IMR-90 (cell line): ENCODE results near the gene RNU5D-1. TPM values are rescaled to one million over a fixed set of nuclear protein-coding genes. Genes with fewer than 3 reads are reported as not detected.

ENCODE experiments used
- ATAC-seq: fragments of 200-7000 bp; cut with Tn5 transposase; 2 replicates; pipeline ENCODE4 v1.9.1; 2020; ENCODE audit warnings: low read depth, mild to moderate bottlenecking, moderate library complexity
- BruUV-seq: library from RNA; stranded (reverse); fragments of 400-500 nt; replicated peaks from 2 replicates; lab custom pipeline; 2021; lab: Mats Ljungman, UMichigan
- CTCF ChIA-PET: fragments of 300-600 bp; formaldehyde crosslinking; extraction: SDS; loops from one replicate; lab custom pipeline; 2021; ENCODE audit warnings: antibody characterized with exemption; lab: Yijun Ruan, JAX
- POLR2A ChIA-PET: fragments of 300-600 bp; sonication (Branson Sonifier 250); formaldehyde crosslinking; loops from one replicate; lab custom pipeline; 2022; ENCODE audit warnings: antibody characterized with exemption; ENCODE audit not compliant: unreplicated experiment; lab: Charles Lee
- DNase-seq: peaks from one replicate; pipeline ENCODE4 v3.0.0; 2013
- H2AFZ ChIP-seq: replicated peaks from 2 replicates; pipeline ENCODE3; 2013; ENCODE audit warnings: low read length, mild to moderate bottlenecking; ENCODE audit not compliant: poor library complexity
- H2AK5ac ChIP-seq: 2 replicates; pipeline ENCODE4 v1.6.1; 2013; ENCODE audit warnings: low read depth, low read length, inconsistent platforms
- H2AK9ac ChIP-seq: replicated peaks from 2 replicates; pipeline ENCODE3; 2013; ENCODE audit warnings: mild to moderate bottlenecking, low read depth, low read length, moderate library complexity; ENCODE audit not compliant: poor library complexity
- H2BK120ac ChIP-seq: 2 replicates; pipeline ENCODE4 v1.6.1; 2013; ENCODE audit warnings: low read depth, low read length, inconsistent platforms
- H2BK15ac ChIP-seq: 3 replicates; pipeline ENCODE4 v1.6.1; 2013; ENCODE audit warnings: low read depth, low read length, inconsistent platforms
- H2BK20ac ChIP-seq: 2 replicates; pipeline ENCODE4 v1.6.1; 2013; ENCODE audit warnings: low read depth, mild to moderate bottlenecking, inconsistent platforms, low read length, moderate library complexity
- H2BK5ac ChIP-seq: 2 replicates; pipeline ENCODE4 v1.6.1; 2013; ENCODE audit warnings: mild to moderate bottlenecking, low read depth, low read length, inconsistent platforms; ENCODE audit not compliant: poor library complexity, severe bottlenecking
- H3K14ac ChIP-seq: replicated peaks from 2 replicates; pipeline ENCODE4 v1.6.1; 2013; ENCODE audit warnings: low read depth, low read length, inconsistent platforms
- H3K18ac ChIP-seq: 2 replicates; pipeline ENCODE4 v1.6.1; 2013; ENCODE audit warnings: low read depth, low read length, control low read depth
- H3K23ac ChIP-seq: 2 replicates; pipeline ENCODE4 v1.6.1; 2013; ENCODE audit warnings: low read depth, low read length, inconsistent platforms
- H3K27ac ChIP-seq: 2 replicates; pipeline ENCODE4 v1.5.1; 2013; ENCODE audit warnings: mild to moderate bottlenecking, control low read depth, low read length; ENCODE audit not compliant: insufficient read depth
- H3K27me3 ChIP-seq: 2 replicates; pipeline ENCODE4 v1.6.1; 2013; ENCODE audit warnings: low read length; ENCODE audit not compliant: control insufficient read depth, insufficient read depth
- H3K36me3 ChIP-seq: 2 replicates; pipeline ENCODE4 v1.6.1; 2013; ENCODE audit warnings: low read length, mixed read lengths; ENCODE audit not compliant: control insufficient read depth, insufficient read depth
- H3K4ac ChIP-seq: 2 replicates; pipeline ENCODE4 v1.6.1; 2013; ENCODE audit warnings: low read depth, low read length, inconsistent platforms
- H3K4me1 ChIP-seq: 2 replicates; pipeline ENCODE4 v1.6.1; 2013; ENCODE audit warnings: low read length, mixed read lengths; ENCODE audit not compliant: control insufficient read depth, insufficient read depth
- H3K4me2 ChIP-seq: 2 replicates; pipeline ENCODE4 v1.6.1; 2013; ENCODE audit warnings: low read depth, mild to moderate bottlenecking, control low read depth, low read length, moderate library complexity
- H3K4me3 ChIP-seq: 2 replicates; pipeline ENCODE4 v1.5.1; 2013; ENCODE audit warnings: low read depth, mild to moderate bottlenecking, control low read depth, low read length, moderate library complexity; ENCODE audit not compliant: insufficient read depth
- H3K56ac ChIP-seq: 2 replicates; pipeline ENCODE4 v1.6.1; 2013; ENCODE audit warnings: low read length, inconsistent platforms; ENCODE audit not compliant: insufficient read depth; ENCODE audit errors: extremely low read depth
- H3K79me1 ChIP-seq, 2 experiments: 2 replicates each; pipeline ENCODE4 v1.6.1; 2013; ENCODE audit warnings: low read length in 2 of 2, inconsistent platforms in 1 of 2, low read depth in 1 of 2
- H3K9ac ChIP-seq: 2 replicates; pipeline ENCODE4 v1.6.1; 2013; ENCODE audit warnings: low read depth, low read length, control low read depth
- H3K9me1 ChIP-seq: 2 replicates; pipeline ENCODE4 v1.6.1; 2013; ENCODE audit warnings: low read length, inconsistent platforms; ENCODE audit not compliant: insufficient read depth
- H3K9me3 ChIP-seq: 2 replicates; pipeline ENCODE4 v1.6.1; 2013; ENCODE audit warnings: low read length; ENCODE audit not compliant: control insufficient read depth, insufficient read depth
- H4K20me1 ChIP-seq: 2 replicates; pipeline ENCODE4 v1.6.1; 2013; ENCODE audit warnings: low read length, inconsistent platforms; ENCODE audit not compliant: insufficient read depth
- H4K5ac ChIP-seq: 2 replicates; pipeline ENCODE4 v1.6.1; 2013; ENCODE audit warnings: mild to moderate bottlenecking, low read depth, low read length, control low read depth
- H4K8ac ChIP-seq, 2 experiments: 2 replicates each; pipeline ENCODE4 v1.6.1; 2013; ENCODE audit warnings: low read depth in 2 of 2, low read length in 2 of 2, control low read depth in 1 of 2, inconsistent platforms in 1 of 2
- H4K91ac ChIP-seq: 2 replicates; pipeline ENCODE4 v1.6.1; 2013; ENCODE audit warnings: low read depth, low read length, inconsistent platforms; ENCODE audit not compliant: insufficient read depth
- CHD1 ChIP-seq: IDR thresholded peaks from 2 replicates; pipeline ENCODE4 v1.6.1; 2012; ENCODE audit warnings: low read depth, low read length, improper control_type of control experiment
- CTCF ChIP-seq: conservative IDR thresholded peaks from 2 replicates; pipeline ENCODE4 v1.5.1; 2012; ENCODE audit warnings: mild to moderate bottlenecking, low read depth, low read length, improper control_type of control experiment
- MAZ ChIP-seq: IDR thresholded peaks from 2 replicates; pipeline ENCODE4 v1.6.1; 2012; ENCODE audit warnings: low read depth, mild to moderate bottlenecking, low read length, improper control_type of control experiment, moderate library complexity, borderline replicate concordance
- WGBS, 2 experiments: methylation state at CpG; one replicate each; pipeline versions ENCODE4 v1.1.5 to v1.1.7; 2013; ENCODE audit warnings: missing lambda C conversion rate in 2 of 2; ENCODE audit not compliant: insufficient read length in 1 of 2; ENCODE audit errors: extremely low coverage in 2 of 2; 5-methylcytosine and 5-hydroxymethylcytosine counted together
- dilution Hi-C: fragments of 300-500 bp; cut with HindIII; formaldehyde crosslinking; loops from one replicate; pipeline ENCODE4 v1.14.3; 2018; ENCODE audit warnings: low sequenced_read_pairs; ENCODE audit not compliant: unreplicated experiment
- in situ Hi-C: fragments of 300-500 bp; cut with MboI; formaldehyde crosslinking; loops from 3 replicates; pipeline ENCODE4 v1.14.3; 2019; ENCODE audit warnings: low sequenced_read_pairs, inconsistent platforms, mixed read lengths
- intact Hi-C: fragments of 100-400 bp; cut with micrococcal nuclease; formaldehyde crosslinking; loops from 2 replicates; pipeline ENCODE4 v1.10.0; 2022
- polyA plus RNA-seq, 3 experiments: library from polyadenylated mRNA; depleted of rRNA; stranded (reverse); fragments of >200 nt; gene quantifications; 2 replicates each; pipeline ENCODE4 v1.2.3, GENCODE V29; 2012; ENCODE audit warnings: low replicate concordance in 1 of 3
- total RNA-seq: library from RNA; depleted of rRNA; stranded (reverse); fragments of >200 nt; gene quantifications from 2 replicates; pipeline ENCODE4 v1.2.3, GENCODE V29; 2012

RNU5D-1 gene
- total and polyA plus RNA-seq, 2 of the 4 experiments (the other 2 are of a cell fraction), result not detected

GRCh38 chr1:44733365-44733764, 2.4 kb upstream of the RNU5D-1 start:
- Histone ChIP-seq H3K9me3 (no peaks in the 10 kb centered on the region), H2BK5ac (no peak overlapping the region), H3K4me2 (no peak overlapping the region), H4K5ac (no peak overlapping the region), H3K4me3 (no peak overlapping the region), H4K91ac (no peak overlapping the region), H3K36me3 (no peaks in the 10 kb centered on the region), H3K4me1 (no peaks in the 10 kb centered on the region), H3K9ac (no peak overlapping the region), H3K18ac (no peak overlapping the region), H3K79me1 (no peaks in the 10 kb centered on the region), H2BK20ac (no peak overlapping the region), H3K27ac (no peak overlapping the region), H2BK120ac (no peak overlapping the region), H2AK9ac (no peak overlapping the region), H3K56ac (no peak overlapping the region), H4K20me1 (no peaks in the 10 kb centered on the region), H3K14ac (no peak overlapping the region), H2AK5ac (no peak overlapping the region), H3K27me3 (no peaks in the 10 kb centered on the region), H3K23ac (no peak overlapping the region), H2BK15ac (no peak overlapping the region), H4K8ac (peak overlapping the region in 1 of 2 experiments; percentile 38; a peak in 2 of 4 replicates), H3K4ac (no peak overlapping the region), H2AFZ (peak overlapping the region; percentile 9), H3K9me1 (no peaks in the 10 kb centered on the region)
- in situ Hi-C loops, result no loop called here
- CTCF ChIA-PET, result no interaction called here
- no CpG with 5 or more reads among the region's 1 CpG for WGBS, 2 experiments
- DNase-seq (peak; percentile 77), ATAC-seq (no peak)
- POLR2A ChIA-PET, result no interaction called here
- dilution Hi-C loops, result no loop called here
- intact Hi-C loops, result loop anchor here (5.0 kb wide), 3 partner anchors 74 to 569 kb away; partner anchors contain the start of genes BTBD19, DYNLT4, HECTD3 and UROD
- TF ChIP-seq CTCF (no peak), CHD1 (no peak), MAZ (no peak)
- no TSS peak for BruUV-seq
